Panc1 (cell line): ENCODE results near the gene NOX5. TPM values are rescaled to one million over a fixed set of nuclear protein-coding genes. Genes with fewer than 3 reads are reported as not detected.

Source experiments
- ATAC-seq: fragments of 200-7000 bp; cut with Tn5 transposase; 2 replicates; pipeline ENCODE4 v1.9.1; 2020; ENCODE audit warnings: mild to moderate bottlenecking, moderate library complexity
- BruUV-seq: library from RNA; stranded (reverse); fragments of 400-500 nt; replicated peaks from 2 replicates; lab custom pipeline; 2021; lab: Mats Ljungman, UMichigan
- CTCF ChIA-PET: fragments of 300-600 bp; sonication (Branson Sonifier 250); formaldehyde crosslinking; loops from one replicate; lab custom pipeline; 2022; ENCODE audit warnings: antibody characterized with exemption; lab: Charles Lee
- POLR2A ChIA-PET: fragments of 300-600 bp; sonication (Branson Sonifier 250); formaldehyde crosslinking; loops from one replicate; lab custom pipeline; 2022; ENCODE audit warnings: antibody characterized with exemption; lab: Charles Lee
- DNase-seq: peaks from one replicate; pipeline ENCODE4 v3.0.0-alpha.2; 2010; ENCODE audit warnings: low read depth, low spot score
- H3K27ac ChIP-seq: 2 replicates; pipeline ENCODE4 v1.5.1; 2011; ENCODE audit warnings: mild to moderate bottlenecking, low read length, inconsistent platforms
- H3K27me3 ChIP-seq: fragments of 200-500 bp; sonication (Bioruptor generic); 2 replicates; pipeline ENCODE4 v1.6.0; 2014; ENCODE audit warnings: low read length, inconsistent platforms; ENCODE audit not compliant: control insufficient read depth, insufficient read depth
- H3K36me3 ChIP-seq: fragments of 200-500 bp; sonication (Bioruptor generic); 2 replicates; pipeline ENCODE4 v1.5.1; 2014; ENCODE audit warnings: inconsistent platforms, mild to moderate bottlenecking, low read length, moderate library complexity; ENCODE audit not compliant: control insufficient read depth, insufficient read depth
- H3K4me1 ChIP-seq: 2 replicates; pipeline ENCODE4 v1.5.1; 2011; ENCODE audit warnings: inconsistent platforms, mild to moderate bottlenecking, low read length, moderate library complexity; ENCODE audit not compliant: control insufficient read depth, insufficient read depth
- H3K4me3 ChIP-seq, 2 experiments: 2 replicates each; pipeline ENCODE4 v1.5.1; 2011 to 2012; ENCODE audit warnings: low read depth in 2 of 2, low read length in 2 of 2, mild to moderate bottlenecking in 2 of 2, inconsistent platforms in 1 of 2, moderate library complexity in 1 of 2
- H3K9me3 ChIP-seq: fragments of 200-500 bp; sonication (Bioruptor generic); 2 replicates; pipeline ENCODE4 v1.5.1; 2014; ENCODE audit warnings: low read depth, mild to moderate bottlenecking, inconsistent platforms, low read length, moderate library complexity; ENCODE audit not compliant: control insufficient read depth, insufficient read depth
- CTCF ChIP-seq: fragments of 450-650 bp; IDR thresholded peaks from 2 replicates; pipeline ENCODE4 v1.5.1; 2017; ENCODE audit warnings: mild to moderate bottlenecking
- POLR2AphosphoS5 ChIP-seq: IDR thresholded peaks from 2 replicates; pipeline ENCODE4 v1.6.1; 2012; ENCODE audit warnings: mild to moderate bottlenecking, low read depth, low read length, moderate library complexity
- REST ChIP-seq, 2 experiments: IDR thresholded peaks; 2 replicates each; pipeline ENCODE4 v1.6.1; 2011 to 2012; ENCODE audit warnings: low read depth in 2 of 2, control low read depth in 1 of 2, low read length in 1 of 2, mild to moderate bottlenecking in 1 of 2, moderate library complexity in 1 of 2; ENCODE audit not compliant: insufficient read depth in 1 of 2
- SIN3A ChIP-seq: IDR thresholded peaks from 2 replicates; pipeline ENCODE4 v1.6.1; 2012; ENCODE audit warnings: low read depth, mild to moderate bottlenecking, low read length, moderate library complexity, borderline replicate concordance; ENCODE audit not compliant: insufficient read depth
- TCF7L2 ChIP-seq: IDR thresholded peaks from 2 replicates; pipeline ENCODE4 v1.6.1; 2011; ENCODE audit warnings: mild to moderate bottlenecking, low read depth, low read length, inconsistent platforms
- in situ Hi-C: cut with HindIII; loops from 2 replicates; pipeline ENCODE4 v1.10.0; 2016; ENCODE audit warnings: low sequenced_read_pairs, low pct_unique_long_range_greater_than_20kb
- intact Hi-C: fragments of 100-400 bp; cut with micrococcal nuclease; formaldehyde crosslinking; loops from one replicate; pipeline ENCODE4 v1.10.0; 2022; ENCODE audit not compliant: unreplicated experiment
- total RNA-seq: library from RNA; stranded (reverse); gene quantifications from one replicate; pipeline ENCODE4 v1.2.1, GENCODE V29; 2021; ENCODE audit not compliant: unreplicated experiment

Gene NOX5
- total RNA-seq, 1 experiment from 2014 or later = 0.26 TPM

DNA sequence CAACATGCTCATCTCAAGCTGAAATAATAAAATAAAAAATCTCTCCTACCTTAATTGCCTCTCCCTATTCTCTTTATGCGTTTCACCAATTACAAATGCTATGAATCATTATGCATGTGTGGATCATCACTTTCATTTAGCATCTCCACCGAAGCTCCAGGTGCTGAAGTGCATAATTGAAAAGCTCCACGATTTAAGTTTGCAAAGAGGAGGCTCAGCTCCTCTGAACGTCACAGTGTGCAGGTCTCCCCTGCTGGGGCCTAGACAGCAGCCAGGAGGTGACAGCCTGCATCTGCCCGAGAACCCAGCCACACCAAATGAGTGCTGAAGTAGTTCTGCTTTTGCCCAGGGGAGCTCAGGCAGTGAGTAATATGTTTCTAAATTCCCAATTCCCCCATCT lies 85.4 kb downstream of the NOX5 start:
- no peak for TF ChIP-seq POLR2AphosphoS5
- TF ChIP-seq SIN3A = no peak
- TF ChIP-seq TCF7L2 = no peak
- H3K27me3 ChIP-seq = peaks cover 6% of the 10 kb centered on the region
- DNase-seq = no peak
- no peaks in the 10 kb centered on the region for H3K36me3 ChIP-seq
- H3K27ac ChIP-seq = no peak overlapping the region
- CTCF ChIA-PET = no interaction called here
- no peak overlapping the region for H3K4me3 ChIP-seq
- no peak for ATAC-seq
- no TSS peak for BruUV-seq
- POLR2A ChIA-PET = no interaction called here
- intact Hi-C loops = no loop called here
- in situ Hi-C loops = no loop called here
- no peaks in the 10 kb centered on the region for H3K9me3 ChIP-seq
- H3K4me1 ChIP-seq = no peaks in the 10 kb centered on the region

- H3K36me3 ChIP-seq = no peaks in the 10 kb centered on the region
- H3K27ac ChIP-seq = no peak overlapping the region
- intact Hi-C loops = no loop called here
- no peak for DNase-seq
- TF ChIP-seq REST (IDR thresholded peaks at IDR 0.05; ENCODE audit: insufficient read depth in 1 of 2, low read depth in 2 of 2, low read length in 1 of 2) (no peak), SIN3A (no peak), TCF7L2 (no peak), POLR2AphosphoS5 (no peak), CTCF (no peak)
- CTCF ChIA-PET = no interaction called here
- no peaks in the 10 kb centered on the region for H3K4me1 ChIP-seq
- POLR2A ChIA-PET = no interaction called here
- ATAC-seq = no peak
- H3K4me3 ChIP-seq = no peak overlapping the region
- in situ Hi-C loops = no loop called here
- H3K27me3 ChIP-seq = peaks cover 4% of the 10 kb centered on the region
- no TSS peak for BruUV-seq
- no peaks in the 10 kb centered on the region for H3K9me3 ChIP-seq
Observed at GRCh38 chr15:69100821-69101220, 86.3 kb downstream of the NOX5 start.

GRCh38 chr15:69104050-69104750 lies 89.7 kb downstream of the NOX5 start:
- in situ Hi-C loops = no loop called here
- CTCF ChIA-PET = no interaction called here

More at GRCh38 chr15:69104050-69104750, 89.7 kb downstream of the NOX5 start:
- no TSS peak for BruUV-seq
- ATAC-seq = no peak
- Histone ChIP-seq H3K4me1 (no peaks in the 10 kb centered on the region), H3K4me3 (no peak overlapping the region), H3K27ac (no peak overlapping the region), H3K9me3 (no peaks in the 10 kb centered on the region), H3K36me3 (no peaks in the 10 kb centered on the region), H3K27me3 (peaks cover 11% of the 10 kb centered on the region)
- POLR2A ChIA-PET = no interaction called here
- intact Hi-C loops = no loop called here
- TF ChIP-seq TCF7L2 = no peak
- no peak for TF ChIP-seq CTCF
- TF ChIP-seq SIN3A = no peak
- TF ChIP-seq REST (IDR thresholded peaks at IDR 0.05; ENCODE audit: insufficient read depth in 1 of 2, low read depth in 2 of 2, low read length in 1 of 2) = no peak
- no peak for TF ChIP-seq POLR2AphosphoS5
- DNase-seq = no peak
